Measurements from ENCODE around the gene NKAIN1.
A peak's percentile ranks its signal among the peaks of the same experiment; 100 is the strongest.
"Not testable (repeated sequence)": the region's sequence is repeated elsewhere in the genome, so short reads cannot be mapped to it uniquely, and the experiment has no call there.

The NKAIN1 gene

DNA sequence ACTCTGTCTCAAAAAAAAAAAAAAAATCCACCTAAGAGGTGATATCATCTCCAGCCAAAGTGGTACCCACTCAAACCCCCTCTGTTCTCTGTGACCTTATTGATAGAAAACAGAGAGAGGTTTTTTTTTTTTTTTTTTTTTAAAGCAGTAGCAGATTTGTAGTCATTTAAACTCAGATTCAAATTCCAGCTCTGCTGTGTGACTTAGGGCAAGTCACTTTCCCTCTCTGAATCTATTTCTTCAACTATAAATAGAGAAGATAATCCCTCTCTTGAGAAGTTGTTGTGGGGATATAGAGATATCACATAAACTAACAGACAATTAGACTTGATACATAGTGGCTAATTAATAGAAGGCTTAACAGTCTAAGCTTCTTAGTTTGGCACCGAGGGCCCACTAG, 48.4 kb downstream of the NKAIN1 start:
- no peak for DNase-seq

GRCh38 chr1:31189696-31190674, 49.7 kb downstream of the NKAIN1 start:
- DNase-seq: no peak

DNA sequence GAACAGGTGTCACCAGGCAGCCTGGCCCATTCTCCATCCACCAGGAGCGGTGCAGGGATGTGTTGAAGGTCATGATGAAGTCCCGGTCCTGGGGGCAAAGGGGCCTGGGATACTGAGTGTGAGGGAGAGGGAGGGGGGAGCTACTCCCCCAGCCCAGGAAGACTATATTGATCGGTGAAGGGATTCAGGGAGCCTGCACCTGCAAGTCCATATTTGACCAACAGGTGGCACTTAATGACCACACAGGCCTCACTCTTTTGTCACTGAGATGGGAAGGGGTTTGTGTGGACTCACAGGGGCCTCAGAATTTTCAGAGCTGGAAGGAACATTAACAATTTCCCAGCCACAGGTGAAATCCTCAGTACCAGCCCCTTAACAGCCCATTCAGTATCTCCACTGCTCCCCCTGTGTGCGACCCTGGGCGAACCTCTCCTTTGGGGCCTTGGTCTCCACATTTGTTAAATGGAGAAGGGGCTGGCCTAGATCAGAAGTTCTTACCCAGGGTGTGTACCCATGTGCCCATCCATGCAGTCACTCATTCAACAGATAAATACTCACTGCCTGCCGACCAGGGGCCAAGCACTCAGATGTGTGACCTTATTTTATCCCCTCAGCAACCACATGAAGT, 55.6 kb downstream of the NKAIN1 start:
- DNase-seq: no peak

GRCh38 chr1:31183126-31183525, 56.6 kb downstream of the NKAIN1 start:
- no peak for DNase-seq

GRCh38 chr1:31182352-31182751, 57.3 kb downstream of the NKAIN1 start:
- peak; percentile 81 for DNase-seq

- no peak for DNase-seq
These were observed 58.0 kb downstream of the NKAIN1 start for GRCh38 chr1:31181515-31182343.

- DNase-seq: no peak
These were observed 59.3 kb downstream of the NKAIN1 start for GRCh38 chr1:31180338-31180737.

GRCh38 chr1:31176291-31176690, 63.4 kb downstream of the NKAIN1 start:
- DNase-seq: not testable (repeated sequence)

DNA sequence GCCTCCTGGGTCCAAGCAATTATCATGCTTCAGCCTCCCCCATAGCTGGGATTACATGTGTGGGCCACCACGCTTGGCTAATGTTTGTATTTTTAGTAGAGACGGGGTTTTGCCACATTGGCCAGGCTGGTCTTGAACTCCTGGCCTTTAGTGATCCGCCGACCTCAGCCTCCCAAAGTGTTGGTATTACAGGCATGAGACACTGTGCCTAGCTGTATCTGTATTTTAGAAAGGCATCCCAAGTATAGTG, 69.3 kb downstream of the NKAIN1 start:
- no peak for DNase-seq

GRCh38 chr1:31166462-31166861, 73.2 kb downstream of the NKAIN1 start:
- no peak for DNase-seq

- DNase-seq: no peak
These were observed 75.4 kb downstream of the NKAIN1 start for GRCh38 chr1:31164291-31164690.

DNA sequence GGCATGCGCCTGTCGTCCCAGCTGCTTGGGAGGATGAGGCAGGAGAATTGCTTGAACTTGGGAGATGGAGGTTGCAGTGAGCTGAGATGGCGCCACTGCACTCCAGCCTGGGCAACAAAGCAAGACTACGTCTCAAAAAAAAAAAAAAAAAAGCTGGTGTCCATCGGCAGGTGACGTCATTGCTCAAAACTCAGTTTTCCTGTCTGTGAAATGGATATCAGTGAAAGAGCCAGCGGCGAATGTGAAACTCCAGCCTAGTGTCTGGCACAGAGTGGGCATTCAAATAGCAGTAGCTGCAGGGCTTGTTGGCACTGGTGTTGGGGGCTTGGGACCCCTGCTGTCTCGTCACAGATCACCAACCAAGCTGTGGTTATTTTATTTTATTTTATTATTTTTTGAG, 75.8 kb downstream of the NKAIN1 start:
- DNase-seq: no peak

- no peak for DNase-seq
These were observed 78.1 kb downstream of the NKAIN1 start for GRCh38 chr1:31161571-31161970.

DNA sequence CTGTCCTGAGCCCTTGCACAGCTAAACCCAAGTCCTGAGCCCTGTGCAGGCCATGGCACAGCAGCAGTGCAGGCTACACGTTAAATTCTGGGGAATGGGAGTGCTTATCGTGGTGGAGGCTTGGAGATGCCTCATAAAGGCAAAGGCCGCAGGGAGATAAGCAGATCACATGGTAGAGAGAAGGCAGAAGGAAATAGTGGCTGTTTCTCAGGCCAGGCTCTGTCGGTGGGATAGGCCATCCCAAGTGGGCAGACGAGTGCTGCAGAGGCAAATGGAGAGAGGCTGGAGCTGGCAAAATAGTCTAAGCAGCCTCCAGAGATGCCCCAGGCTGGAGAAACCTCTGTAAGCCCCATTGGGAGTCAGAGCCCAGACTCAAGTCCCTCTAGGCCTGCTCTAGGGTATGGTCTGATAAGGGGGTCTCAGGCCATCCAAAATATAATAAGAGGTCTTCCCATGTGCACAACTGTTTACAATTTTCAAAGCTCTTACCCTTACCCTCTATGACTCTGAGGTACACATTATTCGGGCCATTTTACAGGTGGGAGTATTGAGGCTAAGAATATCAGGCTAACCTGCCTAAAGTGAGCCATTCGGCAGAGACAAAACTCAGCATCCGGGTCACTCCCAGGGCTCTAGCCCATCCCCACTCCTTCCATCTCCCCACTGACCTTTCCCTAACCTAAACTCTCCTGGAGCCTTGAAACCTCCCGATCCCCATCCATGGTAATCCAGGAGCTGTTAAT, 79.6 kb downstream of the NKAIN1 start:
- no peak for DNase-seq

- DNase-seq: no peak
These were observed 80.4 kb downstream of the NKAIN1 start for GRCh38 chr1:31159323-31159722.

GRCh38 chr1:31155216-31155806, 84.4 kb downstream of the NKAIN1 start:
- peak; percentile 47 for DNase-seq

DNA sequence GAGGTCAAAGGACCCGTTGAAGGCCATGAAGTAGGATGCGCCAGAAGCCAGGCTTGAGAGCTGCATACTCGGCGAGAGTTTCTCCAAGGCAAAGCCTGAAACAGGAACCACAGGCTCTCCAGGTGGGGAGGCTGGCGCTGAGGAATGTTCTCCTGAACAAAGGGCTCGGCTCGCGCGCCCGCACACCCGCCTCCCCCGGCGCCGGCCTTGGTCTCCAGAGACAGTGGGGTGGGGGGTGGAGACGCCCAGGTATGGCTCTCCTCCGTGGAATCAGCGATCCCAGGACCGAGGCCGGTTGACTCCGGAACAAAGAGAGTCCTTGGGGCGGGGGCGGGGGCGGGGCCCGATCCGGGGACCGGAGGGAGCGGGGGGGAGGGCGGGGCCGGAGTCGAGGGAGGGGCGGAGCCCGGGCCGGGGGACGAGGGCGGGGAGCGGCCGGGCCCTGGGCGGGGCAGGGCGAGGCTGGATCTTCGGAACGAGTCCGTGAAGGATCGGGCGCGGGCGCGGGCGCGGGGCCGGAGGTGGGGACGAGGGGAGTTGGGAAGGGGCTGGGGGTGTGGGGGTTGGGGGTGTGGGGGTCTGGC, 85.0 kb downstream of the NKAIN1 start:
- no peak for DNase-seq

DNA sequence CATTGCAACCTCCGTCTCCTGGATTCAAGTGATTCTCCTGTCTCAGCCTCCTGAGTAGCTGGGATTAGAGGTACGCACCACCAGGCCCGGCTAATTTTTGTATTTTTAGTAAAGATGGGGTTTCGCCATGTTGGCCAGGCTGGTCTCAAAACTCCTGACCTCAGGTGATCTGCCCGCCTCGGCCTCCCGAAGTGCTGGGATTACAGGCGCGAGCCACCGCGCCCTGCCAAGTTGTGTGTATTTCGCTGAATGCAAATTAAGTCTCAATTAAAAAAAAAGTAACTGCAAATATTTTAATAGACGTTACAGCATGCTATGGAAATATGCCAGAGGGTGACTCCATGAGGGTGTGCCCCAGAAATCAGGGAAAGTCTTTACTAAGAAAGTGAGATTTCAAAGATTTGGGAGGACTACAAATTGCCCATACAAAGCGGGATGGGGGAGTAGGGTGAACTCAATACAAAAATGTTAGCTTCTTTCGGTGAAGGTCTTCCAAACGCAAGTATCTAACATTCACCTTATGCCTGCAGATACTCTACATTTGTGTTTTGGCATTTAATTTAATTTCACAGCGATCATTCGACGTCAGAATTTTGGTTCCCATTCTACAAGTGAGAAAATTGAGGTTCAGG, 85.6 kb downstream of the NKAIN1 start:
- no peak for DNase-seq

- no peak for DNase-seq
These were observed 86.3 kb downstream of the NKAIN1 start for GRCh38 chr1:31153423-31153822.

DNA sequence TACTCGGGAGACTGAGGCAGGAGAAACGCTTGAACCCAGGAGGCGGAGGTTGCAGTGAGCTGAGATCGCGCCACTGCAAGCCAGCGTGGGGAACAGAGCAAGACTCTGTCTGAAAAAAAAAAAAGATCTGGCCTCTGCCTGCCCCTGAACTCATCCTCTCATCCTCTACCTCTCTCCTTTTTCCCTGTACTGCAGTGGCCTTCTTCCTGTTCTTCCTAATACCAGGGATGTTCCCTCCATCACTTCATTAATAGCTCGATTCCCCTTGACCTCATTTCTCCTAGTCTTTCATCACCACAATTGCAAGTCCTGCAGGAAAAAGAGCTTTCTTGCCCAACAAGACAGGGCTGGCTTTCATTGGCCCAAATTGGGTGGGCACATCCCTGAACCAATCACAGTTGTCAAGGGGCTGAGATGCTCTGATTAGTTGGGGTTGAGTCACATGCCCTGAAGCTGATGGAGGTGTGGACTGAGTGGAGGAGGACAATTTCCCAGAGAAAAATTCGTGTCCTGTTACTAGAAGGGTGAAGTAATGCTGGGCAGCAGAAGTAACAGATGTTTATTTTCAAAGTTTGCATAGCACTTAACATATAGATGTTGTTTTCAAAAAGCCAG, 87.4 kb downstream of the NKAIN1 start:
- DNase-seq: peak; percentile 12

GRCh38 chr1:31151402-31151801, 88.3 kb downstream of the NKAIN1 start:
- DNase-seq: no peak
